ENCODE results near the gene HPS4.
"Not testable (repeated sequence)": the region's sequence is repeated elsewhere in the genome, so short reads cannot be mapped to it uniquely, and the experiment has no call there.

HPS4 gene

GRCh38 chr22:26483439-26484359, at the start of gene HPS4, which contains the start of gene SRRD:
Gene HPS4, minus strand, starts transcription at chr22:26483783. Its CDS starts 2,021 bp downstream, at chr22:26481762.
Gene SRRD, plus strand, starts transcription at chr22:26483877. Its CDS starts 14 bp downstream, at chr22:26483891.
- peak; percentile 93 for DNase-seq

GRCh38 chr22:26529345-26529744, 45.8 kb upstream of the HPS4 start:
- no peak for DNase-seq

GRCh38 chr22:26528518-26528917, 44.9 kb upstream of the HPS4 start:
- DNase-seq: not testable (repeated sequence)

GRCh38 chr22:26527574-26528465, 44.2 kb upstream of the HPS4 start:
- no peak for DNase-seq

- no peak for DNase-seq
Measured at GRCh38 chr22:26527167-26527566, 43.6 kb upstream of the HPS4 start.

- no peak for DNase-seq
Measured at GRCh38 chr22:26525946-26526564, 42.5 kb upstream of the HPS4 start.

GRCh38 chr22:26524870-26525269, 41.3 kb upstream of the HPS4 start:
- no peak for DNase-seq

GRCh38 chr22:26522592-26522991, 39.0 kb upstream of the HPS4 start:
- no peak for DNase-seq

GRCh38 chr22:26522012-26522411, 38.4 kb upstream of the HPS4 start:
- DNase-seq: no peak

GRCh38 chr22:26517429-26517828, 33.8 kb upstream of the HPS4 start:
- no peak for DNase-seq

- no peak for DNase-seq
Measured at GRCh38 chr22:26516503-26516902, 32.9 kb upstream of the HPS4 start.

GRCh38 chr22:26515931-26516330, 32.3 kb upstream of the HPS4 start:
- no peak for DNase-seq

- DNase-seq: no peak
Measured at GRCh38 chr22:26514419-26515161, 31.0 kb upstream of the HPS4 start.

GRCh38 chr22:26513838-26514237, 30.3 kb upstream of the HPS4 start:
- no peak for DNase-seq

- DNase-seq: peak; percentile 81
Measured at GRCh38 chr22:26512149-26512793, 28.7 kb upstream of the HPS4 start, which contains the start of gene TFIP11. Gene TFIP11, minus strand, starts transcription at chr22:26512473. Its CDS starts 2,201 bp downstream, at chr22:26510272.

GRCh38 chr22:26508148-26508547, 24.6 kb upstream of the HPS4 start:
- DNase-seq: no peak

GRCh38 chr22:26503758-26504157, 20.2 kb upstream of the HPS4 start:
- DNase-seq: no peak

GRCh38 chr22:26502688-26503561, 19.3 kb upstream of the HPS4 start:
- DNase-seq: peak; percentile 64

- DNase-seq: no peak
Measured at GRCh38 chr22:26501996-26502395, 18.4 kb upstream of the HPS4 start.

GRCh38 chr22:26499188-26499703, 15.7 kb upstream of the HPS4 start:
- no peak for DNase-seq

Measured in KG1 (cell line).